Fibroblast of pulmonary artery (primary cell): ENCODE data around the gene ARSH.
"Not testable (repeated sequence)": the region's sequence is repeated elsewhere in the genome, so short reads cannot be mapped to it uniquely, and the experiment has no call there.

Experiments
- DNase-seq: peaks from one replicate; pipeline ENCODE4 v3.0.0-alpha.2; 2010; ENCODE audit warnings: low read depth
- H3K4me3 ChIP-seq: replicated peaks from 2 replicates; pipeline ENCODE4 v1.5.1; 2011; ENCODE audit warnings: low read depth, mild to moderate bottlenecking, control low read depth, low read length, moderate library complexity
- CTCF ChIP-seq: IDR thresholded peaks from 2 replicates; pipeline ENCODE4 v1.5.1; 2011; ENCODE audit warnings: mild to moderate bottlenecking, control low read depth, low read length, inconsistent platforms; ENCODE audit errors: missing control alignments

The ARSH gene

DNA sequence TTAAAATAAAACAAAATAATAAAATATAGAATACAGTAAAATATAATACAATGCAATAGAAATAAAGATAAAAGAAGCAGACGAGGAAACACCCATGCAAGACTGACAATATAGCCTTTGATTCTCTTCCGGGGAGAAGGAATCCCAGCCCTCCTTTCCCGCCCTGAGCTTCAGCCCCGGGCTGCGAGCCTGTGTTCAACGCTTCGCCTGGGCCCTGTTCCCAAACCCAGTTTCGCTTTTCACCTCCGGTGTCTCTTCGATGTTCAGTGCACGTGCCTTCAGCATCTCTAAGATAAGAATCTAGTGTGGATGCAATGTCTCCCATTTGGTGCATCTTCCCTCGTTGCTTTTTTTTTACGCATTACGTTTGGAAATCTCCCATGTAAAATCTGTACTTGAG is 38.8 kb upstream of the ARSH start:
- TF ChIP-seq CTCF, result no peak
- no peak for DNase-seq
- H3K4me3 ChIP-seq, result no peak overlapping the region

DNA sequence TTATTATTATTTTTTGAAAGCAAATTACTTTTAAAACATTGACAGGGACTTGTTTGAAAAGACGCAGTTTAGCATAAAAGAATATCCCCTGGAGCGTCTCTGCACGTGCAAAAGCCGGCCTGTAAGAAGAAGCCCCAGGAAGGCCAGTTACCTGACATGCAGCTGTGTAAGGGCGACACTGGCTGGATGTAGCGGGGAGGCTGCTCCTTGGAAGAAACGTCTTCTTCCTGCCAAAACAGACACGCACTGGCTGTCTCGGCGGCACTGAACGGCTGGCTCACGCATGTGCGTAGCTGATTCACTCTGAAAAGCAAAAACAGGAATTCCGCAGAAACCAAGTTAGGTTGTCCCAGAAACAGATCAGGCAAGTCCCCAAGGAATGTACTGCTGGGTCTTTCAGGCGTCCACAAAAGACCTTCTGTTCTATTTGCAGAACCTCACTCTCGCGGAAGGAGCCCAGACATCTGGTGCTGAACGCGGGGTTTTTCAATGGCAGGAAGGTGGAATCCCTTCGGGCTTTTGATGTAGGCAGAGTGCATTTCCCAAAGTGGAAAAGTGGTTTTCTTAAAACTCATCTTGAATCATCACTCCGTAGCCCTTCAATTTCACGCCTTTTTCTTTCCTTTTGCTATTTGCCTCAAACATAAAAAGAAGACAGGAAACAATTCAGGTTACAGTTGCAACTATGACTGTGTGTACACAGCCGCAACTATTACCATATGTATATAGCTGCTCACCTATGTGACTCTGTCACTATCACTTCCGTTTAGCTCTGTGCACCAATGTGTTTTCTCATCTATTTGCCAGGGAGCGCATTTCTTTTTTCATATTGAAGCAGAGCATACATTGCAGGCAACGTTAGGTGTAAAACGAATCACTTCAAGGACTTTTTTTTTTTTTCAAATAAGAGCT is 38.1 kb upstream of the ARSH start:
- DNase-seq, result peak; percentile 33
- no peak for TF ChIP-seq CTCF
- H3K4me3 ChIP-seq, result no peak overlapping the region

- no peak for DNase-seq
- no peak for TF ChIP-seq CTCF
- no peak overlapping the region for H3K4me3 ChIP-seq
Observed at GRCh38 chrX:2969021-2969420, 37.3 kb upstream of the ARSH start.

GRCh38 chrX:2972391-2972790 is 34.0 kb upstream of the ARSH start:
- no peak for TF ChIP-seq CTCF
- no peak overlapping the region for H3K4me3 ChIP-seq
- DNase-seq, result no peak

GRCh38 chrX:2974961-2975360 is 31.4 kb upstream of the ARSH start:
- no peak for TF ChIP-seq CTCF
- no peak overlapping the region for H3K4me3 ChIP-seq
- DNase-seq, result peak; percentile 8

- not testable (repeated sequence) for DNase-seq, H3K4me3 ChIP-seq
Observed at GRCh38 chrX:2978639-2979038, 27.7 kb upstream of the ARSH start.

DNA sequence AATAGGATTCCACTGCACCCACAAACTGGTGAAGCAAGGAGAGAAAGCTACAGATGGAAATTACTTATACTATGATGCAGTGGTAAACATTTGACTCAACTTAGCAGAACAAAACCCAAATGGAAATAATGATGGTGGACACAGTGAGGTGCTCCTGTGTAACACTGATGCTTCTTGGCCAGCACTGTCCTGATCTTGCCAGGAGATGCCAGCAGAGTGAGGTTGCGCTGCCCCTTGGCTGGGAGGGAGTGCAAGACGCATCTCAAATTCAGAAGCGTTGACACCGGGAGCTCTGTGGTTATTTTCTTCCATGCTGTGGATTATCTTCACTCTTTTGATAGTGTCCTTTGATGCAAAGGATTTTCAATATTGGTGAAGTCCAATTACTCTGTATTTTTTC is 22.0 kb upstream of the ARSH start:
- no peak for TF ChIP-seq CTCF
- no peak for DNase-seq
- no peak overlapping the region for H3K4me3 ChIP-seq
